ENCODE results near the gene CCDC127.

Gene CCDC127

GRCh38 chr5:157126-157715 is 60.7 kb downstream of the CCDC127 start:
- no peak for DNase-seq (ENCODE audit: low read depth)

- no peak for DNase-seq (ENCODE audit: low read depth)
Measured at GRCh38 chr5:156411-157072, 61.4 kb downstream of the CCDC127 start.

GRCh38 chr5:155651-156410 is 62.1 kb downstream of the CCDC127 start:
- no peak for DNase-seq (ENCODE audit: low read depth)

- no peak for DNase-seq (ENCODE audit: low read depth)
Measured at GRCh38 chr5:154826-155225, 63.1 kb downstream of the CCDC127 start.

DNA sequence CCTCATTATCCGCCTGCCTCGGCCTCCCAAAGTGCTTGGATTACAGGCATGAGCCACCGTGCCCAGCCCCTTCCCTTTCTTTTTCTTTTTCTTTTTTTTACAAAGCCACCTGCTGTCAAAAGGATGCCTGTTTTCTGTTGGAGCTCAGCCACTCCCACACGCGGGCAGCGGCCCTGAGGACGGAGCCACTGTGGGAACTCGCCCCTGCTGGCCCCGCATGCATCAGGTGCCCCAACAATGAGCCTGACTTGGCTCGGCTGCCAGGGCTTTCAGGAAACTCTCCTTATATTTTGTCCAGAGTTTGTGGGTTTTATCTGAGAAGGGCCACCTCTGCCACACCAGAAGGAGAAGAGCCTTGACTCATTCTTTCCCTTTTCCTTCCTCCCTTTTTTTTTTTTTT is 63.7 kb downstream of the CCDC127 start:
- DNase-seq (ENCODE audit: low read depth) = no peak

- DNase-seq (ENCODE audit: low read depth) = no peak
Measured at GRCh38 chr5:153256-153655, 64.7 kb downstream of the CCDC127 start.

DNA sequence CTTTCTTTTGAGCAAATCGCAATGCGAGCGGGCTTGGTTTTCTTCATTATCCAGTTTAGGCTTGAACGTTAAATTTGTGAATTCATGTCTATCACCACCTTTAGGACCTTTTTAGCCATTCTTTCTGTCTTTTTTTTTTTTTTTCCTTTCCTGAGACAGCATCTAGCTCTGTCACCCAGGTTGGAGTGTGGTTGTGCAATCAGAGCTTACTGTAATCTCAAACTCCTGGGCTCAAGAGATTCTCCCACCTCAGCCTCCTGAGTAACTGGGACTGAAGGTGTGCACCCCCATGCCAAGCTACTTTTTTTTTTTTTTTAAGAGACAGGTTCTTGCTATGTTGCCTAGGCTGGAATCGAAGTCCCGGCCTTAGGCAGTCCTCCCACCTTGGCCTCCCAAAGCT is 65.9 kb downstream of the CCDC127 start:
- no peak for DNase-seq (ENCODE audit: low read depth)

- no peak for DNase-seq (ENCODE audit: low read depth)
Measured at GRCh38 chr5:150746-151145, 67.2 kb downstream of the CCDC127 start.

DNA sequence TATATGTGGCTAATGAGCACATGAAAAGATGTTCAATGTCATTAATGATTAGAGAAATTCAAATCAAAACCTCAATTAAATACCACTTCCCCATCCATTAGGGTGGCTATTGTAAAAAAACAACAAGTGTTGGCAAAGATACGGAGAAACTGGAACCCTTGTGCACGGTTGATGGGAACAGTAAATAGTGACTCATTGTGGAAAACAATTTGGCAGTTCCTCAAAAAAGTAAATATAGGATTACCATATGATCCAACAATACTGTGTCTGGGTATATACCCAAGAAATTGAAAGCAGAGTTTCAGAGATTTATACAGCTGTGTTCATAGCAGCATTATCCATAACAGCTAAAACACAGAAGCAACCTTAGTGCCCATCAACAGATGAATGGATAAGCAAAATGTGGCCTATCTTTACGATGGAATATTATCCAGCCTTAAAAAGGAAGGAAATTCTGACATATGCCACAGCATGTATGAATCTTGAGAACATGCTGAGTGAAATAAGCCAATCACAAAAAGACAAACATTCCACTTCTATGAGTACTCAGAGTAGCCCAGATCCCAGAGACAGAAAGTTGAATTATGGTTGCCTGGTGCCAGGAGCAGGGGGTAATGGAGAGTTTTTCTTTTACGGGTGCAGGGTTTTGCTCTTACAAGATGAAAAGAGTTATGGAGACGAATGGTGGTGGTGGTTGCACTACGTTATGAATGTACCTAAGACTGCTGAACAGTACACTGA is 68.0 kb downstream of the CCDC127 start:
- DNase-seq (ENCODE audit: low read depth) = no peak

GRCh38 chr5:147751-148150 is 70.2 kb downstream of the CCDC127 start:
- no peak for DNase-seq (ENCODE audit: low read depth)
